ENCODE data around the gene OSBPL9.

GRCh38 chr1:51570063-51570710, 46.7 kb upstream of the OSBPL9 start:
- TF ChIP-seq EZH2 (IDR thresholded peaks at IDR 0.05; ENCODE audit: borderline replicate concordance, insufficient read depth, low read depth, low read length, poor library complexity, severe bottlenecking) (no peak), CTCF (IDR thresholded peaks at IDR 0.05) (no peak)

Data from B cell (primary cell).